Mammary epithelial cell (primary cell): ENCODE measurements around the gene ANK3.

ENCODE experiments used
- EZH2 ChIP-seq: IDR thresholded peaks from 2 replicates; pipeline ENCODE4 v1.6.1; 2012; ENCODE audit warnings: low read length, inconsistent platforms, borderline replicate concordance
- TF ChIP-seq, protein P1 (sequence below), 2 donors: IDR thresholded peaks in 1 of 2; conservative IDR thresholded peaks in 1 of 2; 2 replicates each; pipeline ENCODE4 v1.5.1; 2011 to 2012; ENCODE audit warnings: inconsistent platforms in 2 of 2, low read length in 2 of 2, mild to moderate bottlenecking in 2 of 2, control low read depth in 1 of 2, low read depth in 1 of 2; ENCODE audit not compliant: insufficient read depth in 1 of 2; ENCODE audit errors: extremely low read depth in 1 of 2

DNA sequence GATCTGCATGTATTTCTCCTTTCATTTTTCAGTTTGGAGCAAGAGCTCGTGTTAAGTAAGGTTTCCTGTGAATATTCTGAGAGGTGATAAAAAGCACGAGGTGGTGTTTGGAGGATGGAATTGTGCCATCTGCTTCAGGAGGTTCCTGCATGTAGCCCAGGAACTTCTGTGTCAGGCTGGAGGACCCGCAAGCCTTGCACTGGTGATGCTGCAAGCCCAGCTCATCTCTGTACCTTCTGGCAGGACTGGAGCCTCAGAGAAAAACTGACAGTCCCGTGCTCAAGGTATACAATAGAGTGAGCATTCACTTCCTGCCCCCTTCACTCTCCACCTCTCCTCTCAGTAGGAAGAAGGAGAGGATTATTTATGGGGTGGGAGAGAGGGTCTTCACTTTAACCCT lies 242.7 kb downstream of the ANK3 start:
- TF ChIP-seq, protein P1, sequence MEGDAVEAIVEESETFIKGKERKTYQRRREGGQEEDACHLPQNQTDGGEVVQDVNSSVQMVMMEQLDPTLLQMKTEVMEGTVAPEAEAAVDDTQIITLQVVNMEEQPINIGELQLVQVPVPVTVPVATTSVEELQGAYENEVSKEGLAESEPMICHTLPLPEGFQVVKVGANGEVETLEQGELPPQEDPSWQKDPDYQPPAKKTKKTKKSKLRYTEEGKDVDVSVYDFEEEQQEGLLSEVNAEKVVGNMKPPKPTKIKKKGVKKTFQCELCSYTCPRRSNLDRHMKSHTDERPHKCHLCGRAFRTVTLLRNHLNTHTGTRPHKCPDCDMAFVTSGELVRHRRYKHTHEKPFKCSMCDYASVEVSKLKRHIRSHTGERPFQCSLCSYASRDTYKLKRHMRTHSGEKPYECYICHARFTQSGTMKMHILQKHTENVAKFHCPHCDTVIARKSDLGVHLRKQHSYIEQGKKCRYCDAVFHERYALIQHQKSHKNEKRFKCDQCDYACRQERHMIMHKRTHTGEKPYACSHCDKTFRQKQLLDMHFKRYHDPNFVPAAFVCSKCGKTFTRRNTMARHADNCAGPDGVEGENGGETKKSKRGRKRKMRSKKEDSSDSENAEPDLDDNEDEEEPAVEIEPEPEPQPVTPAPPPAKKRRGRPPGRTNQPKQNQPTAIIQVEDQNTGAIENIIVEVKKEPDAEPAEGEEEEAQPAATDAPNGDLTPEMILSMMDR (conservative IDR thresholded peaks at IDR 0.05 in 1 of 2, IDR thresholded peaks at IDR 0.05 in 1 of 2; ENCODE audit: extremely low read depth in 1 of 2, insufficient read depth in 1 of 2, low read depth in 1 of 2, low read length in 2 of 2), result no peak
- no peak for TF ChIP-seq EZH2
